Heart left ventricle (tissue), 16 donors: ENCODE measurements around the gene VENTX. TPM values are rescaled to one million over a fixed set of nuclear protein-coding genes. Genes with fewer than 3 reads are reported as not detected.

ENCODE experiments used
- ATAC-seq, 4 donors: fragments of 200-7000 bp; cut with Tn5 transposase; one replicate each; pipeline ENCODE4 v1.9.1; 2020 to 2022; ENCODE audit warnings: moderate library complexity in 4 of 4, mild to moderate bottlenecking in 3 of 4, moderate number of reproducible peaks in 1 of 4
- DNase-seq, 5 donors: peaks; one replicate each; pipeline ENCODE4 v3.0.0-alpha.2; 2020
- H3K27ac ChIP-seq, 12 donors: fragments of 200-600 bp; sonication (generic) in 4 of 12; one replicate each; pipeline versions ENCODE4 v1.5.0 to v1.8.0; 2016 to 2022; ENCODE audit warnings: mild to moderate bottlenecking in 2 of 12
- H3K27me3 ChIP-seq, 9 donors: fragments of 200-600 bp; sonication (generic) in 2 of 9; one replicate each; pipeline versions ENCODE4 v1.5.1 to v1.8.0; 2016 to 2022; ENCODE audit warnings: mild to moderate bottlenecking in 3 of 9
- H3K36me3 ChIP-seq, 9 donors: fragments of 200-600 bp; sonication (generic) in 2 of 9; one replicate each; pipeline versions ENCODE4 v1.5.0 to v1.8.0; 2018 to 2022; ENCODE audit warnings: mild to moderate bottlenecking in 2 of 9
- H3K4me1 ChIP-seq, 12 donors: fragments of 200-600 bp; sonication (generic) in 4 of 12; one replicate each; pipeline versions ENCODE4 v1.5.0 to v1.8.0; 2016 to 2022; ENCODE audit warnings: mild to moderate bottlenecking in 3 of 12
- H3K4me3 ChIP-seq, 12 donors: fragments of 200-600 bp; sonication (generic) in 4 of 12; one replicate each; pipeline versions ENCODE4 v1.5.0 to v1.8.0; 2017 to 2022; ENCODE audit warnings: mild to moderate bottlenecking in 9 of 12, moderate library complexity in 4 of 12
- H3K9me3 ChIP-seq, 12 donors: fragments of 200-600 bp; sonication (generic) in 4 of 12; one replicate each; pipeline versions ENCODE4 v1.5.0 to v1.8.0; 2016 to 2022; ENCODE audit warnings: mild to moderate bottlenecking in 1 of 12
- CTCF ChIP-seq, 12 donors: fragments of 200-600 bp; sonication (generic) in 4 of 12; IDR thresholded peaks; one replicate each; pipeline versions ENCODE4 v1.5.0 to v1.8.0; 2018 to 2022; ENCODE audit warnings: antibody characterized with exemption in 12 of 12, mild to moderate bottlenecking in 5 of 12
- POLR2A ChIP-seq, 2 donors: fragments of 450-650 bp; IDR thresholded peaks; one replicate each; pipeline ENCODE4 v1.6.1; 2017; ENCODE audit warnings: antibody characterized with exemption in 2 of 2, mild to moderate bottlenecking in 2 of 2, moderate library complexity in 2 of 2
- WGBS, 4 donors: extraction: QIAGEN DNeasy Blood & Tissue Kit in 2 of 4; methylation state at CpG; one replicate each; pipeline versions ENCODE4 v1.1.5 to v1.1.7; 2013 to 2018; 5-methylcytosine and 5-hydroxymethylcytosine counted together
- intact Hi-C, 10 donors: fragments of 100-400 bp; cut with DNase I; formaldehyde crosslinking; loops; one replicate each; pipeline versions ENCODE4 v1.11.1 to v1.14.2; 2022
- polyA plus RNA-seq, 2 donors: library from polyadenylated mRNA; stranded (reverse); fragments of 200-250 nt; gene quantifications; one replicate each; pipeline ENCODE4 v1.2.3, GENCODE V29; 2013
- total RNA-seq, 9 donors: library from RNA; depleted of rRNA in 2 of 9; stranded (reverse); fragments of >200 nt in 2 of 9; fragmentation: NEBNext Ultra II Directional in 3 of 9; extraction: Animal tissue kit (Norgen Biotek cat#: 25700) in 3 of 9; gene quantifications; one replicate each; pipeline versions ENCODE4 v1.1.0 to v1.2.4, GENCODE V29; 2016 to 2023
- donor health status: ischemic (EF 13 %, LVEDD 7.1; RV severe dilation, severe dysfunction).
- donor health status: healthy with polysubstance abuse.
- donor health status: DM: no; HTN: yes; CAD: no.
- donor health status: DM: no; HTN: no; CAD: no.
- donor health status: ischemic (EF 25% LVEDD 6.9; RV normal size, moderate dysfunction).
- donor health status: ischemic (EF 25% LVEDD 5.7; RV mildly dilated, moderate dysfunction).
- donor health status: healthy.
- donor health status: DM: yes; HTN: yes; CAD: no.
- donor health status: ischemic (EF 35%, LVEDD 5.7; RV mildly dilated, moderate dysfunction).
- donor health status: nonischemic (EF 11% LVEDD 7.7; RV severe dilation, severe dysfunction).
- donor health status: DM: yes; HTN: yes; CAD: no.
- donor health status: PGD.
- donor health status: ischemic (EF 29% LVEDD 5.4; RV normal size, mild dysfunction).
- donor health status: nonischemic (EF 23%, LVEDD 6.1; RV moderate dilation, normal function).

Gene VENTX
- total and polyA plus RNA-seq, 11 donors: 0.29 to 2.3 (median 0.58) TPM

GRCh38 chr10:133267293-133267692 lies 29.6 kb downstream of the VENTX start:
- DNase-seq (no peak), ATAC-seq (no peak)
- Histone ChIP-seq H3K36me3 (peaks cover 0 to 28% (median 0%) of the 10 kb centered on the region in 9 donors), H3K27ac (no peak overlapping the region), H3K4me3 (no peak overlapping the region), H3K27me3 (no peaks in the 10 kb centered on the region), H3K4me1 (peaks cover 3 to 20% (median 5%) of the 10 kb centered on the region in 12 donors), H3K9me3 (no peaks in the 10 kb centered on the region)
- no peak for TF ChIP-seq POLR2A (IDR thresholded peaks at IDR 0.05)
- TF ChIP-seq CTCF (IDR thresholded peaks at IDR 0.05): no peak
- intact Hi-C loops: no loop called here
- WGBS, 4 donors: 71 to 85% (median 80%) methylated on average over 5 to 14 of the region's 14 CpGs

GRCh38 chr10:133267829-133268228 lies 30.2 kb downstream of the VENTX start:
- intact Hi-C loops: no loop called here
- DNase-seq: no peak
- Histone ChIP-seq H3K4me1 (peaks cover 0 to 15% (median 0%) of the 10 kb centered on the region in 12 donors), H3K27ac (no peak overlapping the region), H3K27me3 (no peaks in the 10 kb centered on the region), H3K36me3 (peaks cover 0 to 28% (median 0%) of the 10 kb centered on the region in 9 donors), H3K4me3 (no peak overlapping the region), H3K9me3 (no peaks in the 10 kb centered on the region)
- ATAC-seq: no peak
- WGBS, 4 donors: 85 to 94% (median 90%) methylated on average over 12 to 22 of the region's 22 CpGs
- TF ChIP-seq CTCF (IDR thresholded peaks at IDR 0.05) (no peak), POLR2A (IDR thresholded peaks at IDR 0.05) (no peak)

DNA sequence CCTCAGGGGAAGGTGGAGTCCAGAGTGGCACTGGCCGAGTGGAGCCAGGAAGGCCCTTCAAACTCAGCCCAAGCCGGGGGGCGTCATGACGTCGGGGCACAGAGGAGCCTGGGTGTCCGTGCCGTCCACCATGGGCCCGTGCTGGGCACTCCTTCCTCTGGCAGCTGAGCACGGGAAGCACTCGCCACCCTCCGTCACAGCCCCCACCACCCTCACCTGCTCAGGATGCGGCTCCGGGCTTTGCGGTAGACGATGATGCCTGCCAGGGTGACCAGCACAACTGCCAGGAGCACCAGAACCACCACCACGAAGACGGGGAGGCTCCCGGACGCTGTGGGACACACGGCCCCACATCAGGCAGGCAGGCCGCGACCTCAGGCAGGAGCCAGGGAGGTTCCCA lies 30.9 kb downstream of the VENTX start:
- TF ChIP-seq POLR2A (IDR thresholded peaks at IDR 0.05): no peak
- no peak for TF ChIP-seq CTCF (IDR thresholded peaks at IDR 0.05)
- Histone ChIP-seq H3K27me3 (no peaks in the 10 kb centered on the region), H3K4me3 (no peak overlapping the region), H3K9me3 (no peaks in the 10 kb centered on the region), H3K36me3 (peaks cover 0 to 28% (median 0%) of the 10 kb centered on the region in 9 donors), H3K4me1 (peaks cover 0 to 9% (median 0%) of the 10 kb centered on the region in 12 donors), H3K27ac (no peak overlapping the region)
- intact Hi-C loops: no loop called here
- 89 to 93% (median 90%) methylated on average over 7 to 22 of the region's 22 CpGs for WGBS, 4 donors
- DNase-seq (no peak), ATAC-seq (no peak)

- ATAC-seq (no peak), DNase-seq (no peak)
- intact Hi-C loops: no loop called here
- WGBS, 4 donors: 80 to 93% (median 91%) methylated on average over 4 to 26 of the region's 26 CpGs
- TF ChIP-seq CTCF (IDR thresholded peaks at IDR 0.05) (no peak), POLR2A (IDR thresholded peaks at IDR 0.05) (no peak)
- Histone ChIP-seq H3K36me3 (peaks cover 0 to 28% (median 0%) of the 10 kb centered on the region in 9 donors), H3K4me1 (peaks cover 0 to under 1% (median 0%) of the 10 kb centered on the region in 12 donors), H3K27me3 (no peaks in the 10 kb centered on the region), H3K27ac (no peak overlapping the region), H3K4me3 (no peak overlapping the region), H3K9me3 (no peaks in the 10 kb centered on the region)
Measured at GRCh38 chr10:133269367-133269766, 31.7 kb downstream of the VENTX start.
